Astrocyte of the spinal cord (primary cell): ENCODE measurements around the gene RENBP.

Source experiments
- DNase-seq: peaks from one replicate; pipeline ENCODE4 v3.0.0; 2011; ENCODE audit warnings: low read depth, low spot score
- H3K4me3 ChIP-seq: 2 replicates; pipeline ENCODE4 v1.5.1; 2011; ENCODE audit warnings: low read depth, mild to moderate bottlenecking, low read length, moderate library complexity
- in situ Hi-C: cut with HindIII; loops from 2 replicates; pipeline ENCODE4 v1.10.0; 2017; ENCODE audit warnings: low sequenced_read_pairs
- TF ChIP-seq, protein P1 (sequence below): IDR thresholded peaks from 2 replicates; pipeline ENCODE4 v1.5.1; 2012; ENCODE audit warnings: low read depth, mild to moderate bottlenecking, low read length, inconsistent platforms

The RENBP gene

DNA sequence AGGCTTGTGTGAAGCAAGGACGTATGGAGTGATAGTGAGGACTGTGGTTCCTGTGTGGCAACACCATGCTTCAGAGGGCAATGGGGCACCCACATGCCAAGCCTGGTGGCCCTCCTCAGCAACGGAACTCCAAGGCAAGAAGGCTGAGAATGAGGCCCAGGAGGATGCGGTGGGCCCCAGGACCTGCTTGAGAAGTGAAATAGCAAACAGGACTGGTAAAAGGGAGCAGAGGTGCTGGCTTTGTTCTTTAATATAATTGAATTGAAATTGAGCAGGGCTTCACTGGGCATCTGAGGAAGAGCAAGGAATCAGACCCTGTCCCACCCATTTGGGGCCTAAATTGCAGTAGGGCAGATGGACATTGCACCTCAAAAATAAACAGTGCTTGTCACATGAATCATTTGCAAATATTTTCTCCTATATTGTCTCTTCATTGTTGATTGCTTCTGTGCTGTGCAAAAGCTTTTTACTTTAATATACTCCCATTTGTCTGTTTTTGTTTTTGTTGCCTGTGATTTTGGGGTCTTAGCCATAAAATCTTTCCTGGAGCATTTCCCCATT, 30.4 kb upstream of the RENBP start:
- in situ Hi-C loops: no loop called here
- TF ChIP-seq, protein P1, sequence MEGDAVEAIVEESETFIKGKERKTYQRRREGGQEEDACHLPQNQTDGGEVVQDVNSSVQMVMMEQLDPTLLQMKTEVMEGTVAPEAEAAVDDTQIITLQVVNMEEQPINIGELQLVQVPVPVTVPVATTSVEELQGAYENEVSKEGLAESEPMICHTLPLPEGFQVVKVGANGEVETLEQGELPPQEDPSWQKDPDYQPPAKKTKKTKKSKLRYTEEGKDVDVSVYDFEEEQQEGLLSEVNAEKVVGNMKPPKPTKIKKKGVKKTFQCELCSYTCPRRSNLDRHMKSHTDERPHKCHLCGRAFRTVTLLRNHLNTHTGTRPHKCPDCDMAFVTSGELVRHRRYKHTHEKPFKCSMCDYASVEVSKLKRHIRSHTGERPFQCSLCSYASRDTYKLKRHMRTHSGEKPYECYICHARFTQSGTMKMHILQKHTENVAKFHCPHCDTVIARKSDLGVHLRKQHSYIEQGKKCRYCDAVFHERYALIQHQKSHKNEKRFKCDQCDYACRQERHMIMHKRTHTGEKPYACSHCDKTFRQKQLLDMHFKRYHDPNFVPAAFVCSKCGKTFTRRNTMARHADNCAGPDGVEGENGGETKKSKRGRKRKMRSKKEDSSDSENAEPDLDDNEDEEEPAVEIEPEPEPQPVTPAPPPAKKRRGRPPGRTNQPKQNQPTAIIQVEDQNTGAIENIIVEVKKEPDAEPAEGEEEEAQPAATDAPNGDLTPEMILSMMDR: no peak
- no peak for DNase-seq
- no peak overlapping the region for H3K4me3 ChIP-seq

DNA sequence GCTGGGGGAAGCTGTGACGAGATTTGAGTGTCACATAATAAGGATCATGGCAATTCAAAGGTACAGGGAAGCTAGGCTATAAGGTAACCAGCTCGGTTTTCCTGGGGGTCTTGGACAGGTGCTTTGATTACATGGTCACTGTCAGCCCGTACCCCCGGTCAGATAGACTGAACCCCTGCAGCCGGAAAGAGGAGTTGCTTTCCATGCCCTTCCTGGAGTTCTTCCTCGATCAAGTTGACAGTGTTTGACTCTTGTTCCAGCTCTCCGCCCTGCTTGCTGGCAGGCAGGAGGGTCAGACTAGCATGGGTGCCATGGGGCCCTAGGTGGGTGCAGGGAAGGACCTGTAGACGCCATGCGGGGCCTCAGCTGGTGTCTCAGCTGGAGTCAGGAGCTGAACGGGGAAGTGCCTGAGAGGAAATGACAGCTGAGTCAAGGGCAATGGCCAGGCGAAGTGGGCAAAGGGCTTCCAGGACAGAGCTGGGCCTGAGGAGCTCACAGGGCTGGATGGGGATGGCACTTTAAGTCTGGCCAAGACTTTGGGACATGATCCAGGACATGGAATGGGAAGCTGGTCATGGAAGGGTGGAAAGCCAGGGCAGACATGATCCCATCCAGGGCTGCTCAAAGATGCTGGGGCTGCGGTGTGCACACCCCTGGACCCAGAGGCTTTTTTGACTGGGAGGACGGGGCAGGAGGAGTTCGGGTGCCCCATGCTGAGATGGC, 29.7 kb upstream of the RENBP start:
- no peak for DNase-seq
- TF ChIP-seq, protein P1: no peak
- no peak overlapping the region for H3K4me3 ChIP-seq
- in situ Hi-C loops: no loop called here

- in situ Hi-C loops: no loop called here
Observed at GRCh38 chrX:153973127-153974002, 28.9 kb upstream of the RENBP start.

DNA sequence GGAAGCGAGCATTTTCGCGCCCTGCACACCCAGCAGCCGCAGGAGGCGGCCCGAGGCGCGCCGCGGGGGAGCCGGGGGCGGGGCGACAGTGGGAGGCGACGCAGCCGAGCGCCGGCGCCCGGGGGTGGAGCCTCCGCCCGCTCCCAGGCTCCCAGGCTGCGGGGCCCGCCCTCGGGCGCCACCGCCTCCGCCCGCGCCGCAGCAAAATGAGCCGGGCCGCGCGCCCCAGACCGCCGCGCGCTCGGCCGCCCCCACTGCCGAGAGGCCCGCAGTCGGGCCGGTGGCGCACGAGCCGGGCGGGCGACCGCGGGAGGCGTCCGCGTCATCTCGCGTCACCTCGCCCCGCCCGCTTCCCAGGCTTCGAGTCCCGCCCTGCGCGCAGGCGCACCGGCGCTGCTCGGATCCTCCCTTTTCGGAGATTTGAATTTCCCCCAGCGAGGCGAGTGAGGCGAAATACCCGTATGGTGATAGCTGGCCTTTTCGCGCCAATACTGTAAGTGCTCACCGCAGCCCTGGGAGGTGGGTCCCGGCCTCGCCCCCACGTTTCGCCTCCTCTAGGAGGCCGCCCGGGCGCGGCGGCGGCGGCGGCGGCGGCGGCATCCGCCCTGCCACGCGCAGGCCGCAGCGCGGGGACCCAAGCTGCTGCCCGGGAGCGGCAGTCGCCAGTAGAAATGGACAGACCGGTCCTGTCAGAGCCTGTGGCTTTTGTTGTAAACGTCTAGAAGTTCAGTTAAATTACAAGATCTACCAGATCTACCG, 28.1 kb upstream of the RENBP start, which contains the start of gene TMEM187:
Gene TMEM187, plus strand, starts transcription at position 387 of the 759 bp plus-strand sequence. CDS start 9,309 bp downstream, outside the sequence.
- TF ChIP-seq, protein P1: no peak
- peak; percentile 91 for DNase-seq
- peak within 1 kb of the TSS; percentile 97 for H3K4me3 ChIP-seq
- in situ Hi-C loops: no loop called here

More at GRCh38 chrX:153973127-153974002, 28.9 kb upstream of the RENBP start:
- H3K4me3 ChIP-seq: peak overlapping the region; percentile 54
- TF ChIP-seq, protein P1: no peak
- no peak for DNase-seq

- peak; percentile 93 for DNase-seq
- TF ChIP-seq, protein P1: no peak
- in situ Hi-C loops: no loop called here
- peak within 1 kb of the TSS; percentile 97 for H3K4me3 ChIP-seq
Observed at GRCh38 chrX:153971450-153972367, 27.3 kb upstream of the RENBP start, which contains the start of gene HCFC1. Gene HCFC1, minus strand, starts transcription at chrX:153971818. Its CDS starts 978 bp downstream, at chrX:153970840.
